NCI-H69 (cell line): ENCODE data around the gene OPN1LW.
"Not testable (repeated sequence)": the region's sequence is repeated elsewhere in the genome, so short reads cannot be mapped to it uniquely, and the experiment has no call there.

Experiments used
- DNase-seq: peaks from one replicate; lab custom pipeline; 2025; lab: John Stamatoyannopoulos, UW

The OPN1LW gene

GRCh38 chrX:154135458-154136229, 8.4 kb upstream of the OPN1LW start:
- DNase-seq = no peak

- peak; percentile 74 for DNase-seq
Observed at GRCh38 chrX:154136627-154137161, 7.3 kb upstream of the OPN1LW start.

GRCh38 chrX:154138857-154139256, 5.2 kb upstream of the OPN1LW start:
- DNase-seq = no peak

- DNase-seq = no peak
Observed at GRCh38 chrX:154140206-154140605, 3.8 kb upstream of the OPN1LW start.

GRCh38 chrX:154140742-154141141, 3.3 kb upstream of the OPN1LW start:
- DNase-seq = no peak

- no peak for DNase-seq
Observed at GRCh38 chrX:154142386-154142785, 1.7 kb upstream of the OPN1LW start.

- DNase-seq = no peak
Observed at GRCh38 chrX:154142950-154143745, 895 bp upstream of the OPN1LW start.

GRCh38 chrX:154151030-154151429, 7.0 kb downstream of the OPN1LW start:
- not testable (repeated sequence) for DNase-seq

- not testable (repeated sequence) for DNase-seq
Observed at GRCh38 chrX:154156221-154156620, 12.2 kb downstream of the OPN1LW start.

GRCh38 chrX:154157207-154157606, 13.2 kb downstream of the OPN1LW start:
- not testable (repeated sequence) for DNase-seq

GRCh38 chrX:154159345-154159744, 15.3 kb downstream of the OPN1LW start:
- DNase-seq = not testable (repeated sequence)

GRCh38 chrX:154164902-154165301, 20.9 kb downstream of the OPN1LW start:
- DNase-seq = not testable (repeated sequence)

- DNase-seq = not testable (repeated sequence)
Observed at GRCh38 chrX:154168384-154168783, 24.3 kb downstream of the OPN1LW start.

- not testable (repeated sequence) for DNase-seq
Observed at GRCh38 chrX:154172535-154172943, 28.5 kb downstream of the OPN1LW start.

GRCh38 chrX:154174356-154174755, 30.3 kb downstream of the OPN1LW start:
- DNase-seq = not testable (repeated sequence)

- DNase-seq = not testable (repeated sequence)
Observed at GRCh38 chrX:154182296-154182695, 38.3 kb downstream of the OPN1LW start, which contains the start of gene OPN1MW. Gene OPN1MW (plus strand): TSS chrX:154182596. CDS start chrX:154182678, 82 bp downstream.

- DNase-seq = not testable (repeated sequence)
Observed at GRCh38 chrX:154183794-154184193, 39.8 kb downstream of the OPN1LW start.

GRCh38 chrX:154192846-154193245, 48.8 kb downstream of the OPN1LW start:
- DNase-seq = not testable (repeated sequence)

- not testable (repeated sequence) for DNase-seq
Observed at GRCh38 chrX:154194316-154194715, 50.3 kb downstream of the OPN1LW start.

- DNase-seq = not testable (repeated sequence)
Observed at GRCh38 chrX:154196466-154196865, 52.4 kb downstream of the OPN1LW start.
